ENCODE measurements around the gene CA14.
"Not testable (repeated sequence)": the region's sequence is repeated elsewhere in the genome, so short reads cannot be mapped to it uniquely, and the experiment has no call there.

The CA14 gene

DNA sequence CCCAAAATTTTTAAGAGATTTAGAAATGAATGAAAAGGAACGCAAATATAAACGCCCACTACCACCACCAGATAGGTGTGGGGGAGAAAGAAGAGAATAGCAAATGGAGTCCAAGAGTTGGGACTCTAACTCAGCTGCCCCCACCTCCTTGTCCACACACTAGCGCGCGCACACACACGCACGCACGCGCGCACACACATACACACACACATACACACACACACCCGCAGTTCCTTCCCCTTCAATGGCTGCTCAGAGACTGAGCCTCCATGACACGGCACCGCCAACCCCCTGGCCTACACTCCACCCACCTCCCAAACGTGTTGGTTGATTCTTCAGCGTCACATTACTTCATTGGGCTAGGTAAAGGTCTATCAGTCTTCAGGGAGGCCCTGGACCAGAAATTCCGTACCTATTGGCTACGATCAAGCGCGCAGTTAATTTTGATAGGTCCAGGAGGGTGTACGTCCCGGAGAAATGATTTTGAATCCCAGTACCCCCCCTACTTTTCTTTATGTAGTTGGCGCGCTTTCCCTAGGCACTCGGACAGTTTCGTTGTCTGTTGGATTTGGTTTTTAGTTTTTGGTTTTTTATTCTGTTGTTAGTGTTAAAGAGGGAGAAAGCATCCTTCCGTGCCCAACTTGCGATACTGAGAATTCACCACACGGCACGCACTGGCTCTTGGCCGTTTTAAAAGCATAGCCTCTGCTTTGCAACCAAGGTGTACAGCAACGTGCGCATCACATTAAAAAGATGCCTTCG is 21.5 kb upstream of the CA14 start, which contains the start of gene ANP32E:
Gene ANP32E, minus strand, starts transcription at position 261 of the 762 bp plus-strand sequence. CDS start 326 bp downstream, outside the sequence.
- DNase-seq (ENCODE audit: low spot score), result peak; percentile 99

GRCh38 chr1:150236614-150237100 is 20.9 kb upstream of the CA14 start:
- no peak for DNase-seq (ENCODE audit: low spot score)

GRCh38 chr1:150237176-150237575 is 20.4 kb upstream of the CA14 start:
- DNase-seq (ENCODE audit: low spot score), result not testable (repeated sequence)

DNA sequence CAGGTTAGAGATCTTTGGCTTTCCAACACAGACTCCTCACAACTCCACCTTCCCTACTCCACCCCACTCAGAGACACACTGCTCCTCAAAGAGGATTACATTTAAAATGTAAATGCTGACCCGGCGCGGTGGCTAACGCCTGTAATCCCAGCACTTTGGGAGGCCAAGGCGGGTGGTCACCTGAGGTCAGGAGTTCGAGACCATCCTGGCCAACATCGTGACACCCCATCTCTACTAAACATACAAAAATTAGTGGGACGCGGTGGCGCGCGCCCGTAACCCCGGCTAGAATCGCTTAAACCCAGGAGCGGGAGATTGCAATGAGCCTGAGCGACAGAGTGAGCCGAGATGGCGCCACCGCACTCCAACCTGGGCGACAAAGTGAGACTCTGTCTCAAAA is 19.8 kb upstream of the CA14 start:
- no peak for DNase-seq (ENCODE audit: low spot score)

GRCh38 chr1:150243003-150243402 is 14.6 kb upstream of the CA14 start:
- no peak for DNase-seq (ENCODE audit: low spot score)

DNA sequence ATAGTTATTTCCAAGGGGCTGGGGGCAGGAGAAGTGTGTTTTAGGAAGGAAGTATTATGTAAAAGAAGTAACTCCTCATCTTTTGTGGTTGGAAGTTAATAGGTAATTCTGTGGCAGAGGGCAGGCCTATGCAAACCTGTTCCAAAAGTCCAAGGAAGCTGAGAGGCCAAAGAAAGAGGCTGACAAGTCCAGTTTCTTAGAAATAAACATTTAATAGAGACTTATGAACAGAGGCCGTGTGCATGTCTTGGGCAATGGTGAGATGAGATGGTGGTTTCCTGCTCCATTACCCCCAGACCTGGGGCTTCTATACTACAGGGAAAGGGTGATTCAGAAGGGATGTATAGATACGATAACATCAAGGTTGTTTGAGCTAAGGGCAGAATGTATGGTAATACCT is 7.6 kb upstream of the CA14 start:
- no peak for DNase-seq (ENCODE audit: low spot score)

DNA sequence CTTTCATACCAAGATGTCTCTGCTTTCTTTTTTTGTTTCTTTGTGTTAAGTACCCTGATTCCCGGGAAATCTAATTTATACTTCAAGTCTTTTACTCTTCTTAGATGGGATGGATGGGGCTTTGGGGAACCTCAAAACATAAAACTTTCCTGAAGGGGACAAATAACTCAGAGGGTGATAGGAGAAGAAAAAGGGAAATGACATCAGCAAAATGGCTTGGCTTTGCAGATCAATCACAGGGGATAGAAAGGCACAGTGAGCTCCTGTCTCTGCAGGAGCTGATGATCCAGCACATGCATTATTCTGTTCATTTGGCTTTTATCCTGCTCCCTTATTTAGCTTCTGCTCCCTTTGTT is 1.4 kb upstream of the CA14 start:
- no peak for DNase-seq (ENCODE audit: low spot score)

DNA sequence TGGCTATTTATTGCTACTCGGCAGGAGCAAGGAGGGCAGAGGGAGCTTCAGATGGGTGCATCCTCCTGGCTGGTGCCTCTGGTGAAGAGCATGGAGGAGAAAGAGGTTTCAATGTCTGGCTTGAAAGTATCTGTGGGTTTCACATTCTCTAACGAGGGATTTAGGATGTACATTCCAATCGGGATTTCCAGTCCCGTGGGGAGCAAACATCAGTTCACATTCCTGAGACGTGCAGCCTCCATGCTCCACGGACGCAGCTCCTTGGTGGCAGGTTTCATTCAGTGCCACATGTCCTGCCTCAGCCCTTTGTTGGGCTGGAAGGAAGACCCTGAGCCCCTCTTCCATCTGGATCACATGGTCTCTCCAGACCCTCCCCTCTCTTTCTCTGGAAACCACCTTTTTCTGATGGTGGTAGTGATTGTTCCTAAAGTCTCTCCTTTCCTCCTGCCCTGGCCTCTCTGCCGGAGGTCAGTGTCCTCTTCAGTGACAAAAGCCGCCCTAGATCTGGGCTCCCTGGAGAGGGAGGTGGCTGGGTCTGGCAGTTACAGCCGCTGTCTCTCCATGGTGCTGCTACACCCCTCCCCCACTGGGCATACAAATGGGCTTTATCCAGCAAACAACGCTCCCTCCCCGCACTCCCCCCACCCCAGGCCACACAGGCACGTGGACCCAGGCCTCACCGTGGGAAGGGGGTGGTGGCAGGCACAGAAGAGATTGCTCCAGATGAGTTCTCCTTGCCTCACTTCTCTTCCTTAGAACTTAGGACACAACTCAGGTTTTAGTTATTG is 826 bp upstream of the CA14 start:
- DNase-seq (ENCODE audit: low spot score), result no peak

GRCh38 chr1:150259217-150259616 is 1.6 kb downstream of the CA14 start:
- DNase-seq (ENCODE audit: low spot score), result no peak

DNA sequence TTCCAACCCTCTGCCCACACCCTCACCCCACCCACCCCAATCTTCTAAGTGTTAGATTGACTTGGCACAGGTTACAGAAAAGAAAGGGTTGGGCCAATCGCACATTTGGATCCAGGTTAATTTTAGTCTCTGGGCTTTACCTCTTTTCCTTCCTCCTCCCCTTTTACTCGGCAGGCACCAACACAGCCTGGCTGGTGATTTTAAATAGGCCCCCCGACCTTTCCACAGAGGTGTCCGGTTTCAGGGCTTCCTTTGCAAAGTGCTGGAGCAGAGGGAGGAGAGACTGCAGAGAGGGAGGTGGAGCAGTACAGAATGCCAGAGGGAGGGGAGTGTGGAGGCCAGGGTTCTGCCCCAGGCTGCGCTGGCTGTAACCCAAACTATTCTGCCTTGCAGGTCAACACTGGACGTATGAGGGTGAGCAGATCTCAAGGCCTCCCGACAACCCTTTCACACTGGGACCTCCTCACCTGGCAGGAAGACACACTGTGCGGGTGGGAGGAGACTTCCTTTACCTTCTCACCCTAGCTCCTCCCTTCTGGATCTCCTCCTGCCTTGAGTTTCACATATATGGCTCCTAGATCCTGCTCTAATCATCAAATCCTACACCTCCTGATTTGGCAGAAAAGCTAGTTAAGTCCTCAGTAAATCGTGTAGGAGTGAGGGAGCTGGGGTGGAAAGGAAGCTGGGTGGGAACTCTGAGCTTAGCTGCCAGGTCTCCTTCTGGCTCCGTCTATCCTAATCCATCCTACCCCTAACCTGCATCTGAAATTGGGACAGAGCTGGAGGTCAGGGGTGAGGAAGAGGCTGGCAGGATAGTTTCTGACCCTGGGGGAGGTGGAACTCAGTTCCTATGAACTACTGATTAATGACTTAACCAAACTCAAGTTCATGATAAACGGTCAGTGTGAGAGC is 2.4 kb downstream of the CA14 start:
- peak; percentile 53 for DNase-seq (ENCODE audit: low spot score)

DNA sequence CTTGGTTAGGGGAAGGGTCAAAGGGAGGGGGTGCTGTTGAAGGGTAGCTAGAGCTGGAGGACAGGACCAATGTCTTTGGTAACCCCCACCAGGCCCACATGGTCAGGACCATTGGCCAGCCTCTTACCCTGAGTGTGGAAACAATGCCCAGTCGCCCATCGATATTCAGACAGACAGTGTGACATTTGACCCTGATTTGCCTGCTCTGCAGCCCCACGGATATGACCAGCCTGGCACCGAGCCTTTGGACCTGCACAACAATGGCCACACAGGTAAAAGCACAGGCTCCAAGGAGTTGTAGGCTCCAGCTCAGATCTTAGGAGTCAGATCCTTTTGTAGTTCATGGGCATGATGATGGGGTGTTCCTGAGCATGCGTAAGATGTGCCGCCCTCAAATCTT is 3.8 kb downstream of the CA14 start:
- no peak for DNase-seq (ENCODE audit: low spot score)

DNA sequence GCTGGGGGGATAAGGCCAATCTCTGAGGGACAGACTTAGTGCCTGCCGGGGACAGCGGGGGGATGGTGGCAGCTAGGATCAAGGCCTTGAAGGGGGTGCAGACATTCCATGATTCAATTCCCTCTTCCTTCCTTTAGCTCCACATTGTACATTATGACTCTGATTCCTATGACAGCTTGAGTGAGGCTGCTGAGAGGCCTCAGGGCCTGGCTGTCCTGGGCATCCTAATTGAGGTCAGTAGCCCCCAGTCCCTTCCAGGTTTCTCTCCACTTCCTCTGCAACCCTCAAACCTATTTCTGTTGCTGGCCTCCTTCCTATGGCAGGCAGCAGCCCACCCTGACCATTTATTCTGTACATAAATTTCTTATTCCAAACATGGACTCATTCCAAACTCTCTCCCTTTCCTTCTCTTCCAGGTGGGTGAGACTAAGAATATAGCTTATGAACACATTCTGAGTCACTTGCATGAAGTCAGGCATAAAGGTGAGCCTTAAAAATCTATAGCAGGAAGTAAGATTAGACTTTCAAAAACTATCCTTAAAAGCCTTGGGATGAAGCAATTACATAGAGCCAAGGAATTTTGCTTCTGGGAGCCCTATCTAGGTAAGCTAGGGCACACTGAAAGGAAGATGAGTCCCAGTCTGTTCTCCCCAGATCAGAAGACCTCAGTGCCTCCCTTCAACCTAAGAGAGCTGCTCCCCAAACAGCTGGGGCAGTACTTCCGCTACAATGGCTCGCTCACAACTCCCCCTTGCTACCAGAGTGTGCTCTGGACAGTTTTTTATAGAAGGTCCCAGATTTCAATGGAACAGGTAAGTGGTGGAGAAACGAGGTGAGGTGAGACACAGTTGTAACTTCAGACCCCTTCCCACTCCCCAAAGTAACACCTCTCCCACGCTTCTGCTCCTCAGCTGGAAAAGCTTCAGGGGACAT is 5.1 kb downstream of the CA14 start:
- DNase-seq (ENCODE audit: low spot score), result no peak

DNA sequence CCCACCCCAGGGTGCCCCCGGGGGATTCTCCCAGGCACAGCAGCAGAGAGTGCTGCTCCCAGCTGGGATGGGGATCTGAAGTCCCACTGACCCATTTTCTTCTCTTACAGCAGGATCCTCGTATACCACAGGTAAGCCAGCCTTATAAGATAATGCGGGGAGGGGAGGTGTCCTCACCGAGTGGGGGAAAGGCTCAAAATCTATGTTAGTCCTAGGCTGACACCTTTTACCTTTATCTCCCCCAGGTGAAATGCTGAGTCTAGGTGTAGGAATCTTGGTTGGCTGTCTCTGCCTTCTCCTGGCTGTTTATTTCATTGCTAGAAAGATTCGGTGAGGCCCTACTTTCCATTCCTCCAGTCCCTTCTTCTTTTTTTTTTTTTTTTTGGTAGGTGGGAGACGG is 6.0 kb downstream of the CA14 start:
- no peak for DNase-seq (ENCODE audit: low spot score)

GRCh38 chr1:150267896-150268295 is 10.3 kb downstream of the CA14 start:
- no peak for DNase-seq (ENCODE audit: low spot score)

DNA sequence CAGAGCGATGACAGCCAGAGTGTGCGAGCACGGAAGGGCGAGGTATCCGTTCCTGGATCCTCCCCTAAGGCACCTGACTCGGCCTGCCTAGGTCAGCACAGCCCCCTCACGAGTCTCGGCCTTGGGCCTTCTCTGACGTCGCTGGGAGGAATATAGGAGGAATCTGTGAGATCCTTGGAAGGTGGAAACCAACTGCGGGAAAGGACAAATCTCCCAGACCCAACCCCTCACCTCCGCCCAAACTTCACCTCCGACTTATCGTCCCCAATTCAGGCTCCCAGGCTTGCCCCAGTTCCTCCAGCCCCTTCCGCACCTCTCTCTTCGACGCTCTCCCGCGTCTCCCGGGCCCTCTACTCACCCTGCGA is 10.7 kb downstream of the CA14 start:
- peak; percentile 8 for DNase-seq (ENCODE audit: low spot score)

DNA sequence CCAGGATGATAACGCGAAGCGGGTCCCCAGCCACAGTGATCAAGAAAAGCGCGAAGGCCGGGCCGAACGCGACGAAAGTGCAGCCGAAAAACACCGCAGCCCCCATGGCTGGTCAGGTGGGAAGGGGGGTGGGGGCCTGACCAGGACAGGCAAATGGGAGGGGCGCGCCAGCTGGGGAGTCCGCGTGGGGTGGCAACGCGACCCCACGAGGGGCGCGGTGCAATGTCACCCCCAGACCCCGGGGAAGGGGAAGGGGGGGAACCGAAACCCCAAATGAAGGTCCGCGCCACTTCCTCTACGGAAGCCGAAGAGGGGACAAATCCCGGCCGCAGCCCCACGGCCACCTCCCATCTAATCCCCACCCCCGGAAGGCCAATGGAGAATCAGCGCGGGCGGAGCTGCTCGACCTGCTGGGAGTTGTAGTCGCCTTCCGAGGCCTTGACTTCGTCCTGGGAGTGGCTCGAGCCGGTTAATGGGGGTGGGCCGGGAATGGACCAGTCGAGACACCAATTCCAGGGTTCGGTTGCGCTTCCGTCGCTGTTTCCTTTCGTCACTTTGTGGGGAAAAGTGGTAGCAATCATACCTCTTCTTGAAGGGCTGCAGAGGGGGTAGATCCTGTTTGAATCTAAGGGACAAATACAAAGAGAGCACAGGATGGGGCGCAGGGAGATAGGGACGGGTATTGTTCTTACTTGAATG is 11.3 kb downstream of the CA14 start, which contains the start of gene APH1A:
Gene APH1A, minus strand, starts transcription at position 312 of the 699 bp plus-strand sequence. Its CDS starts 206 bp downstream, at position 106.
- peak; percentile 92 for DNase-seq (ENCODE audit: low spot score)

DNA sequence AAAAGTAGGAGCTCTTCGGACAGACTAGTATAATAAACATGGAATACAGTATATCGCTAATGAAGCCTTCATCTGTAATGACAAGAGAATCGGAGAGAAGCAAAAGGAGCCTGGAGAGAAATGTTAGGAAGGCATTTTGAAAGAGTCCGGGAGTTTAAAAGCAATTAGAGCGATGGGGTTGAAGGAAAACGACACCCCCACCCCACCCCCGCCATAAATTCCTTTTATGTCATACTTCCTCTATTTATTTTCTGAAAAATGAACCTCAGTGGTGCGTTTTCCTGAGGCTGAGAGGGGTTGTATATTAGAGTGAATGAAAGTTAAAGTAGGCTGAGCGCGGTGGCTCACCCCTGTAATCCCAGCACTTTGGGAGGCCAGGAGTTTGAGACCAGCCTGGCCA is 11.9 kb downstream of the CA14 start:
- no peak for DNase-seq (ENCODE audit: low spot score)

DNA sequence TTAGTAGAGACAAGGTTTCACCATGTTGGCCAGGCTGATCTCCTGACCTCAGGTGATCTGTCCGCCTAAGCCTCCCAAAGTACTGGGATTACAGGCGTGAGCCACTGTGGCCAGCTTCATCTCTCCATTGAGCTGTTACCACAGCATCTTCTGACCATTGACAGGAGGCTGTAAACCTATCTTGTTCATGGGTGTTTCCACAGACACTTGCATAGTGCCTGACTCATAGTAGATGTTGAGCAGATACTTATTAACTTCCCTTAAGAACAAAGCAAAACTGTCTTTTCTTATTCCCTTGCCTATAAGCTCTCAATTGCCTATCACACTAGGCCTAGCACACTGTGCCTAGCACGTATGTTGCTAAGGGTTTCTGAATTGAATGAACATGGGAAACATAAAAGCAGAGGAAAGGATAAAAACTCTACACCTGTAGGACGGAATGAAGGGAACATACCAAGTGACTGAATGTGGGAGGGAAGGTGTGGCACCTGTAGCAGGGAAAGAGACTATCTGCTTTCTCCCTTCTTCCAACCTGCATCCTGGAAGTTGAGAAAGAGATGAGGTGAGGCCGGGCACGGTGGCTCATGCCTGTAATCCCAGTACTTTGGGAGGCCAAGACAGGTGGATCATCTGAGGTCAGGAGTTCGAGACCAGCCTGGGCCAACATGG is 13.9 kb downstream of the CA14 start:
- no peak for DNase-seq (ENCODE audit: low spot score)

DNA sequence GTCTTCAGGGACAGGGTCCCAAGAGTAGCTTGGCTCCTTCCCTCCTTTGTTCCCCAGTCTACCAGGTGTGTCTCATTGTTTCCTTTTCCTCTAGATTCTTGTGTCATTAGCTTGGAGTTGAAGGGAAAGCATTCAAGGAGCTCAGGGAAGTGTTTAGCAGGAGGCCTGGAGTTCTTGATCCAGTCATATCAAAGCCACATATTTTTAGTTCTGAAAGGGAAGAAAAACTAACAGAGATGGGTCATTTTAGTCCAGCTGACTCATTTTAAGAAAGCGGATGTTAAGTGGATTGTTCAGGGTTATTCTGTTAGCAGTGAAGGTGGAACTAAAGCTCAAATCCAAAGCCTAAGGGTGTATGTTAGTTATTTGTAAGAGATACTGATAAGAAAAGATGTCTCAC is 15.7 kb downstream of the CA14 start:
- DNase-seq (ENCODE audit: low spot score), result no peak

All from SW480 (cell line).